ENCODE measurements around the gene VPS35.

DNA sequence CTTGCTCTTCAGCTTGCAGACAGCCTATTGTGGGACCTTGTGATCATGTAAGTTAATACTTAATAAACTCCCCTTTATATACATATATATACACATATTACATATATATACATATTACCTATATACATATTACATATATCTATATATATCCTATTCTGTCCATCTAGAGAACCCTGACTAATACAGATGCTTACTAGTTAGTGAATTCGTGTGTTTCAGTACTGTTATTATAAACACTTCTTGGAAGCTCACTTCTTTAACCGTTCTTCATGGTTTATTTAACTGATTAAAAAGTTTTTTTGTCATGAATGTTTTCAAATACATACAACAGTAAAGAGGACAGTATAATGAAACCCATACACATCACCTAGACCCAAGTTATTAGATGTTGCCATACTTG lies 13.1 kb upstream of the VPS35 start:
- TF ChIP-seq POLR2AphosphoS5 (IDR thresholded peaks at IDR 0.05) (no peak), POLR2A (IDR thresholded peaks at IDR 0.05) (no peak)
- TF ChIP-seq, protein P1, sequence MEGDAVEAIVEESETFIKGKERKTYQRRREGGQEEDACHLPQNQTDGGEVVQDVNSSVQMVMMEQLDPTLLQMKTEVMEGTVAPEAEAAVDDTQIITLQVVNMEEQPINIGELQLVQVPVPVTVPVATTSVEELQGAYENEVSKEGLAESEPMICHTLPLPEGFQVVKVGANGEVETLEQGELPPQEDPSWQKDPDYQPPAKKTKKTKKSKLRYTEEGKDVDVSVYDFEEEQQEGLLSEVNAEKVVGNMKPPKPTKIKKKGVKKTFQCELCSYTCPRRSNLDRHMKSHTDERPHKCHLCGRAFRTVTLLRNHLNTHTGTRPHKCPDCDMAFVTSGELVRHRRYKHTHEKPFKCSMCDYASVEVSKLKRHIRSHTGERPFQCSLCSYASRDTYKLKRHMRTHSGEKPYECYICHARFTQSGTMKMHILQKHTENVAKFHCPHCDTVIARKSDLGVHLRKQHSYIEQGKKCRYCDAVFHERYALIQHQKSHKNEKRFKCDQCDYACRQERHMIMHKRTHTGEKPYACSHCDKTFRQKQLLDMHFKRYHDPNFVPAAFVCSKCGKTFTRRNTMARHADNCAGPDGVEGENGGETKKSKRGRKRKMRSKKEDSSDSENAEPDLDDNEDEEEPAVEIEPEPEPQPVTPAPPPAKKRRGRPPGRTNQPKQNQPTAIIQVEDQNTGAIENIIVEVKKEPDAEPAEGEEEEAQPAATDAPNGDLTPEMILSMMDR (IDR thresholded peaks at IDR 0.05): no peak
